IPS-18a (cell line): Measurements from ENCODE around the gene ADARB2.
"Not testable (repeated sequence)": the region's sequence is repeated elsewhere in the genome, so short reads cannot be mapped to it uniquely, and the experiment has no call there.

Experiments
- H3K27ac ChIP-seq: one replicate; pipeline ENCODE4 v1.5.1; 2013; ENCODE audit warnings: low read length
- H3K27me3 ChIP-seq: one replicate; pipeline ENCODE4 v1.6.1; 2013; ENCODE audit warnings: mild to moderate bottlenecking, low read length; ENCODE audit not compliant: control insufficient read depth, insufficient read depth
- H3K36me3 ChIP-seq: one replicate; pipeline ENCODE4 v1.6.1; 2013; ENCODE audit warnings: low read depth, low read length; ENCODE audit not compliant: control insufficient read depth
- H3K4me1 ChIP-seq: one replicate; pipeline ENCODE4 v1.6.1; 2013; ENCODE audit warnings: low read depth, low read length; ENCODE audit not compliant: control insufficient read depth
- H3K4me3 ChIP-seq: one replicate; pipeline ENCODE4 v1.5.1; 2013; ENCODE audit warnings: low read length
- H3K9ac ChIP-seq: one replicate; pipeline ENCODE4 v1.6.1; 2013; ENCODE audit warnings: mild to moderate bottlenecking, low read length, moderate library complexity
- H3K9me3 ChIP-seq: one replicate; pipeline ENCODE4 v1.6.1; 2013; ENCODE audit warnings: low read depth, low read length; ENCODE audit not compliant: control insufficient read depth

The ADARB2 gene

GRCh38 chr10:1169981-1170866 lies 567.1 kb downstream of the ADARB2 start:
- H3K9ac ChIP-seq, result no peak overlapping the region
- no peaks in the 10 kb centered on the region for H3K9me3 ChIP-seq
- no peaks in the 10 kb centered on the region for H3K36me3 ChIP-seq
- H3K27me3 ChIP-seq, result no peaks in the 10 kb centered on the region
- no peak overlapping the region for H3K4me3 ChIP-seq
- H3K27ac ChIP-seq, result no peak overlapping the region
- no peaks in the 10 kb centered on the region for H3K4me1 ChIP-seq

GRCh38 chr10:1169186-1169885 lies 568.0 kb downstream of the ADARB2 start:
- H3K4me3 ChIP-seq, result no peak overlapping the region
- no peak overlapping the region for H3K27ac ChIP-seq
- H3K9ac ChIP-seq, result no peak overlapping the region
- no peaks in the 10 kb centered on the region for H3K27me3 ChIP-seq
- H3K4me1 ChIP-seq, result no peaks in the 10 kb centered on the region
- H3K9me3 ChIP-seq, result no peaks in the 10 kb centered on the region
- H3K36me3 ChIP-seq, result no peaks in the 10 kb centered on the region

- Histone ChIP-seq H3K27me3 (no peaks in the 10 kb centered on the region), H3K27ac (no peak overlapping the region)
Observed at GRCh38 chr10:1168763-1169162, 568.6 kb downstream of the ADARB2 start.

GRCh38 chr10:1166828-1167275 lies 570.5 kb downstream of the ADARB2 start:
- H3K4me3 ChIP-seq, result no peak overlapping the region
- H3K4me1 ChIP-seq, result no peaks in the 10 kb centered on the region
- H3K27me3 ChIP-seq, result no peaks in the 10 kb centered on the region
- H3K27ac ChIP-seq, result no peak overlapping the region
- no peak overlapping the region for H3K9ac ChIP-seq
- H3K9me3 ChIP-seq, result no peaks in the 10 kb centered on the region
- no peaks in the 10 kb centered on the region for H3K36me3 ChIP-seq

More at GRCh38 chr10:1168763-1169162, 568.6 kb downstream of the ADARB2 start:
- Histone ChIP-seq H3K36me3 (no peaks in the 10 kb centered on the region), H3K4me1 (no peaks in the 10 kb centered on the region), H3K9ac (no peak overlapping the region), H3K4me3 (no peak overlapping the region), H3K9me3 (no peaks in the 10 kb centered on the region)

- Histone ChIP-seq H3K9ac (no peak overlapping the region), H3K4me3 (no peak overlapping the region), H3K27ac (no peak overlapping the region), H3K9me3 (no peaks in the 10 kb centered on the region), H3K36me3 (no peaks in the 10 kb centered on the region), H3K4me1 (no peaks in the 10 kb centered on the region), H3K27me3 (no peaks in the 10 kb centered on the region)
Observed at GRCh38 chr10:1166101-1166827, 571.1 kb downstream of the ADARB2 start.

GRCh38 chr10:1163831-1164230 lies 573.5 kb downstream of the ADARB2 start:
- Histone ChIP-seq H3K27me3 (no peaks in the 10 kb centered on the region), H3K9ac (no peak overlapping the region), H3K27ac (no peak overlapping the region), H3K4me1 (no peaks in the 10 kb centered on the region), H3K4me3 (no peak overlapping the region), H3K9me3 (no peaks in the 10 kb centered on the region), H3K36me3 (no peaks in the 10 kb centered on the region)

- Histone ChIP-seq H3K27ac (no peak overlapping the region), H3K4me1 (no peaks in the 10 kb centered on the region), H3K9ac (no peak overlapping the region), H3K27me3 (no peaks in the 10 kb centered on the region), H3K9me3 (no peaks in the 10 kb centered on the region), H3K36me3 (no peaks in the 10 kb centered on the region), H3K4me3 (no peak overlapping the region)
Observed at GRCh38 chr10:1163204-1163660, 574.1 kb downstream of the ADARB2 start.

- Histone ChIP-seq H3K4me3 (no peak overlapping the region), H3K9ac (no peak overlapping the region), H3K36me3 (no peaks in the 10 kb centered on the region), H3K9me3 (no peaks in the 10 kb centered on the region), H3K4me1 (no peaks in the 10 kb centered on the region), H3K27ac (no peak overlapping the region), H3K27me3 (no peaks in the 10 kb centered on the region)
Observed at GRCh38 chr10:1162481-1163203, 574.7 kb downstream of the ADARB2 start.

GRCh38 chr10:1161315-1161673 lies 576.0 kb downstream of the ADARB2 start:
- H3K4me1 ChIP-seq, H3K9ac ChIP-seq, H3K4me3 ChIP-seq, H3K9me3 ChIP-seq, H3K27ac ChIP-seq, H3K27me3 ChIP-seq, H3K36me3 ChIP-seq: not testable (repeated sequence)

GRCh38 chr10:1160561-1161314 lies 576.6 kb downstream of the ADARB2 start:
- Histone ChIP-seq H3K9ac (no peak overlapping the region), H3K27ac (no peak overlapping the region), H3K4me3 (no peak overlapping the region), H3K4me1 (no peaks in the 10 kb centered on the region), H3K27me3 (no peaks in the 10 kb centered on the region), H3K36me3 (no peaks in the 10 kb centered on the region), H3K9me3 (no peaks in the 10 kb centered on the region)
